T-cell (primary cell): ENCODE measurements around the gene RASSF3. TPM values are rescaled to one million over a fixed set of nuclear protein-coding genes. Genes with fewer than 3 reads are reported as not detected.

ENCODE experiments used
- ATAC-seq, 4 experiments: fragments of 200-7000 bp in 3 of 4; fragments of 150-1000 bp in 1 of 4; cut with Tn5 transposase; replicated peaks in 1 of 4; 1 replicate in 3 of 4; 2 replicates in 1 of 4; pipeline ENCODE4 v1.10.0; 2021; ENCODE audit warnings: moderate library complexity in 3 of 4, mild to moderate bottlenecking in 2 of 4, moderate number of reproducible peaks in 1 of 4
- CTCF ChIA-PET, 2 donors: fragments of 300-600 bp; sonication (Branson Sonifier 250); formaldehyde crosslinking; loops; one replicate each; lab custom pipeline; 2022; ENCODE audit warnings: antibody characterized with exemption in 2 of 2; lab: Charles Lee
- POLR2A ChIA-PET, 2 donors: fragments of 300-600 bp; sonication (Branson Sonifier 250); formaldehyde crosslinking; loops; one replicate each; lab custom pipeline; 2022; ENCODE audit warnings: antibody characterized with exemption in 2 of 2; lab: Charles Lee
- DNase-seq, 35 experiments: peaks; one replicate each; pipeline versions ENCODE4 v3.0.0 to v3.0.0-alpha.2; 2013 to 2023
- H3K27ac ChIP-seq: one replicate; pipeline ENCODE4 v1.5.1; 2013; ENCODE audit warnings: low read length
- H3K27me3 ChIP-seq, 2 experiments: replicated peaks in 1 of 2; 1 replicate in 1 of 2; 2 replicates in 1 of 2; pipeline versions ENCODE4 v1.6.1 to v1.7.0; 2013; ENCODE audit warnings: low read length in 1 of 2, mixed read lengths in 1 of 2; ENCODE audit not compliant: control insufficient read depth in 2 of 2, insufficient read depth in 2 of 2; ENCODE audit errors: extremely low read depth in 1 of 2
- H3K36me3 ChIP-seq, 2 donors: 1 replicate in 1 of 2; 2 replicates in 1 of 2; pipeline versions ENCODE4 v1.6.1 to v1.7.0; 2013; ENCODE audit warnings: low read length in 1 of 2; ENCODE audit not compliant: control insufficient read depth in 2 of 2, insufficient read depth in 1 of 2; ENCODE audit errors: extremely low read depth in 1 of 2
- H3K4me1 ChIP-seq, 2 experiments: 1 replicate in 1 of 2; 2 replicates in 1 of 2; pipeline versions ENCODE4 v1.6.1 to v1.7.0; 2013; ENCODE audit warnings: low read length in 2 of 2, mixed read lengths in 1 of 2; ENCODE audit not compliant: insufficient read depth in 2 of 2, control insufficient read depth in 1 of 2; ENCODE audit errors: extremely low read depth in 1 of 2
- H3K4me3 ChIP-seq, 2 donors: 1 replicate in 1 of 2; 2 replicates in 1 of 2; pipeline versions ENCODE4 v1.5.1 to v1.7.0; 2013; ENCODE audit warnings: mild to moderate bottlenecking in 2 of 2, low read length in 1 of 2, moderate library complexity in 1 of 2; ENCODE audit not compliant: control insufficient read depth in 1 of 2; ENCODE audit errors: extremely low read depth in 1 of 2
- H3K9me3 ChIP-seq: 2 replicates; pipeline ENCODE4 v1.7.0; 2013
- H3K27ac Mint-ChIP-seq, 2 donors: one replicate each; pipeline ENCODE4 v1.8.0; 2020 to 2021; ENCODE audit warnings: mild to moderate bottlenecking in 2 of 2, mixed read lengths in 2 of 2
- H3K27me3 Mint-ChIP-seq, 2 donors: one replicate each; pipeline ENCODE4 v1.8.0; 2021 to 2022; ENCODE audit warnings: mixed read lengths in 2 of 2
- H3K36me3 Mint-ChIP-seq: one replicate; pipeline ENCODE4 v1.8.0; 2021; ENCODE audit warnings: mixed read lengths
- H3K4me1 Mint-ChIP-seq, 3 donors: one replicate each; pipeline ENCODE4 v1.8.0; 2020 to 2022; ENCODE audit warnings: mixed read lengths in 3 of 3, mild to moderate bottlenecking in 1 of 3
- H3K4me3 Mint-ChIP-seq, 3 donors: one replicate each; pipeline ENCODE4 v1.8.0; 2020 to 2022; ENCODE audit warnings: mild to moderate bottlenecking in 3 of 3, mixed read lengths in 3 of 3, moderate library complexity in 3 of 3
- H3K9me3 Mint-ChIP-seq, 3 donors: one replicate each; pipeline ENCODE4 v1.8.0; 2020 to 2022; ENCODE audit warnings: mixed read lengths in 3 of 3
- WGBS: methylation state at CpG from one replicate; pipeline ENCODE4 v1.1.5; 2013; ENCODE audit warnings: missing lambda C conversion rate; ENCODE audit not compliant: insufficient coverage; 5-methylcytosine and 5-hydroxymethylcytosine counted together
- total RNA-seq, 35 experiments: library from RNA in 6 of 35; stranded (reverse) in 6 of 35; fragments of 120-200 nt in 1 of 35; gene quantifications; one replicate each; pipeline versions ENCODE4 v1.2.1 to v1.2.4 and lab custom pipeline; 2013 to 2026

Gene RASSF3
- total RNA-seq, 5 donors from 2014 or later (not counting 1 experiment from before 2014, with no cell fraction given), result 113 to 167 (median 149) TPM

- H3K4me3 Mint-ChIP-seq, result peak overlapping the region in 2 of 3 donors; percentile 41 to 57
- peaks cover 51 to 55% (median 54%) of the 10 kb centered on the region in 3 donors for H3K4me1 Mint-ChIP-seq
- Histone ChIP-seq H3K9me3 (no peaks in the 10 kb centered on the region), H3K4me1 (peaks cover 21 to 35% of the 10 kb centered on the region in 2 experiments), H3K36me3 (peaks cover 0 to 22% of the 10 kb centered on the region in 2 donors), H3K27ac (peak overlapping the region; percentile 13), H3K4me3 (no peak overlapping the region), H3K27me3 (no peaks in the 10 kb centered on the region)
- no CpG with 5 or more reads among the region's 1 CpG for WGBS
- H3K36me3 Mint-ChIP-seq, result peaks cover 28% of the 10 kb centered on the region
- no peaks in the 10 kb centered on the region for H3K27me3 Mint-ChIP-seq
- CTCF ChIA-PET, result interaction anchor here (0.5 to 5.4 kb wide), 5 partner anchors 11 to 186 kb away, joined by 3 to 28 read pairs (median 3); no protein-coding TSS in a partner anchor
- POLR2A ChIA-PET, result no interaction called here
- H3K9me3 Mint-ChIP-seq, result no peaks in the 10 kb centered on the region
- peak in 2 of 4 experiments; percentile 20 to 28 for ATAC-seq
- peak overlapping the region; percentile 83 to 87 for H3K27ac Mint-ChIP-seq
- no peak for DNase-seq
Observed at GRCh38 chr12:64700532-64700931, 90.2 kb downstream of the RASSF3 start.

DNA sequence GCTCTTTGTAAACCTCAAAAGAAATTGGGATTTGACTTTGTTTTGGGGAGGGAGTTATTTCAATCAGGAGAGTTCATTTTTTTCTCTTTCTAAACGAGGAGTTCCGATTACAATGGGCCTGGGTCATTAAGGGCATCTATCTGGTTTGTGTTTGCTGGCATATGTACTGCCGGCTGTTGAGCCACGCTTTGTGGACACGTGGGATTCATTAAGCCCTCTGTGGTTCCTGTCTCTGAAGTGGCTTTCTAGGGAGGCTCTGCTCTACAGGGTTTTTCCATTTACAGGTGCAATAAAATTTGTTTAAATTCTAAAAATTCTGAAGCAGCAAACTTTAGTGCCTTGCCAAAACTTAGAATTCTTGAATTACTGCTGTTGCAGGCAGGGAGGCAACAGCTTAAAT, 91.0 kb downstream of the RASSF3 start:
- DNase-seq, result peak in 1 of 35 experiments; percentile 44
- ChIA-PET CTCF (interaction anchor here (0.6 to 5.4 kb wide), 5 partner anchors 12 to 210 kb away, joined by 3 to 28 read pairs (median 3); no protein-coding TSS in a partner anchor), POLR2A (no interaction called here)
- no peaks in the 10 kb centered on the region for H3K27me3 ChIP-seq
- H3K4me1 ChIP-seq, result peaks cover 15 to 29% of the 10 kb centered on the region in 2 experiments
- Mint-ChIP-seq H3K9me3 (no peaks in the 10 kb centered on the region), H3K4me1 (peaks cover 43 to 52% (median 47%) of the 10 kb centered on the region in 3 donors), H3K27ac (peak overlapping the region; percentile 83 to 87), H3K27me3 (no peaks in the 10 kb centered on the region), H3K36me3 (peaks cover 26% of the 10 kb centered on the region), H3K4me3 (peak overlapping the region; percentile 32 to 57 (median 41))
- WGBS, result 30% methylated on average over 2 of the region's 5 CpGs
- peaks cover 0 to 22% of the 10 kb centered on the region in 2 donors for H3K36me3 ChIP-seq
- ATAC-seq, result no peak
- H3K27ac ChIP-seq, result peak overlapping the region; percentile 13
- no peaks in the 10 kb centered on the region for H3K9me3 ChIP-seq
- no peak overlapping the region for H3K4me3 ChIP-seq

- CTCF ChIA-PET, result interaction anchor here in 1 of 2 donors (0.5 kb wide), 1 partner anchor 63 kb away, joined by 3 read pairs; no protein-coding TSS in a partner anchor
- Histone ChIP-seq H3K4me1 (peaks cover 0 to 6% of the 10 kb centered on the region in 2 experiments), H3K27ac (no peak overlapping the region), H3K36me3 (peaks cover 4 to 14% of the 10 kb centered on the region in 2 donors), H3K4me3 (no peak overlapping the region), H3K27me3 (no peaks in the 10 kb centered on the region), H3K9me3 (no peaks in the 10 kb centered on the region)
- Mint-ChIP-seq H3K9me3 (no peaks in the 10 kb centered on the region), H3K27me3 (no peaks in the 10 kb centered on the region), H3K36me3 (peaks cover 26% of the 10 kb centered on the region), H3K4me1 (peaks cover 8 to 16% (median 9%) of the 10 kb centered on the region in 3 donors), H3K27ac (peak overlapping the region in 1 of 2 donors; percentile 35), H3K4me3 (no peak overlapping the region)
- no peak for DNase-seq
- POLR2A ChIA-PET, result interaction anchor here in 1 of 2 donors (0.6 kb wide), 1 partner anchor 56 kb away, joined by 10 read pairs; no protein-coding TSS in a partner anchor
- 81% methylated on average over 3 of the region's 3 CpGs for WGBS
- no peak for ATAC-seq
Observed at GRCh38 chr12:64706306-64706705, 96.0 kb downstream of the RASSF3 start.

DNA sequence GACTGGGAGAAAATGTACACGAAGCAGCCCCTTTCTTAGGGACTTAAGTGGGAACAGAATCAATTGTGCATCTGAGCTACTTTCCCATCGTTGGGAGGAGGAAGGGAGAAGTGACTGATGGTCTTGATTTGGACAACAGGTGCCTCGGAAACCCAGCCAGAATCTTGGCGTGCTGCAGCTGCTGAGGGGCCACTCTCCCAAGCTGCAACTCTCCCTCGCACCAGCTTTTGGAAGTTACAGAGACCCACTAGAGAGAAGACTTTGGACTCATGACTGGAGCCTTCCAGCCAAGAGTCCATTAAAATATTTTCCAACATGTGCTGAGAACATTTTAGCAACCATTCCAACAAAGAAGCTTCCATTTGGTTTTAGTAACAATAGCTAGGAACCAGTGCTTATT, 96.6 kb downstream of the RASSF3 start:
- ATAC-seq (no peak), DNase-seq (no peak)
- H3K4me1 Mint-ChIP-seq, result peaks cover 4 to 12% (median 5%) of the 10 kb centered on the region in 3 donors
- ChIA-PET CTCF (interaction anchor here (0.5 to 1.7 kb wide), 5 partner anchors 64 to 989 kb away, joined by 3 to 5 read pairs (median 3); no protein-coding TSS in a partner anchor), POLR2A (interaction anchor here in 1 of 2 donors (0.6 kb wide), 1 partner anchor 56 kb away, joined by 10 read pairs; no protein-coding TSS in a partner anchor)
- no peaks in the 10 kb centered on the region for H3K27me3 Mint-ChIP-seq
- Histone ChIP-seq H3K9me3 (no peaks in the 10 kb centered on the region), H3K4me1 (peaks cover 0 to 2% of the 10 kb centered on the region in 2 experiments), H3K27me3 (no peaks in the 10 kb centered on the region), H3K4me3 (no peak overlapping the region), H3K27ac (no peak overlapping the region), H3K36me3 (peaks cover 4 to 14% of the 10 kb centered on the region in 2 donors)
- peaks cover 29% of the 10 kb centered on the region for H3K36me3 Mint-ChIP-seq
- WGBS, result 94% methylated on average over 4 of the region's 5 CpGs
- no peak overlapping the region for H3K4me3 Mint-ChIP-seq
- H3K9me3 Mint-ChIP-seq, result no peaks in the 10 kb centered on the region
- peak overlapping the region in 1 of 2 donors; percentile 35 for H3K27ac Mint-ChIP-seq

DNA sequence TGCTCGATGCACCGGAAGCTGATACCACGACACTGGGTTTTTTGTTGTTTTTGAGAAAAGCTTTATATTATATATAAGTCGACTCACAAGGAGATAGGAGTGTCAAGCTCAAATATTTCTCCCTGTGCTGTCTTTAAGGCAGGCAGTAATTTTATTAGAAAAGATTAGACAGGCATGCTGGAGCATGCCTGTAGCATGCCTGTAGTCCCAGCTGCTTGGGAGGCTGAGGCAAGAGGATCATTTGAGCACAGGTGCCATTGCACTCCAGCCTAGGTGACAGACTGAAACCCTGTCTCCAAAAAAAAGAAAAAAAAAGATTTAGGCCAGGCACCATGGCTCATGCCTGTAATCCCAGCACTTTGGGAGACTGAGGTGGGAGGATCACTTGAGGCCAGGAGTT, 97.1 kb downstream of the RASSF3 start:
- Histone ChIP-seq H3K4me3 (no peak overlapping the region), H3K27me3 (no peaks in the 10 kb centered on the region), H3K36me3 (peaks cover 4 to 14% of the 10 kb centered on the region in 2 donors), H3K4me1 (no peaks in the 10 kb centered on the region), H3K9me3 (no peaks in the 10 kb centered on the region), H3K27ac (no peak overlapping the region)
- ChIA-PET POLR2A (interaction anchor here in 1 of 2 donors (0.6 kb wide), 2 partner anchors 26 to 50 kb away, joined by 3 read pairs; no protein-coding TSS in a partner anchor), CTCF (interaction anchor here (0.5 to 1.7 kb wide), 4 partner anchors 89 to 990 kb away, joined by 3 to 5 read pairs (median 4); no protein-coding TSS in a partner anchor)
- Mint-ChIP-seq H3K9me3 (no peaks in the 10 kb centered on the region), H3K4me1 (peaks cover under 1 to 7% (median 5%) of the 10 kb centered on the region in 3 donors), H3K4me3 (no peak overlapping the region), H3K36me3 (peaks cover 27% of the 10 kb centered on the region), H3K27ac (no peak overlapping the region), H3K27me3 (no peaks in the 10 kb centered on the region)
- WGBS, result no CpG with 5 or more reads among the region's 4 CpGs
- ATAC-seq (no peak), DNase-seq (no peak)

DNA sequence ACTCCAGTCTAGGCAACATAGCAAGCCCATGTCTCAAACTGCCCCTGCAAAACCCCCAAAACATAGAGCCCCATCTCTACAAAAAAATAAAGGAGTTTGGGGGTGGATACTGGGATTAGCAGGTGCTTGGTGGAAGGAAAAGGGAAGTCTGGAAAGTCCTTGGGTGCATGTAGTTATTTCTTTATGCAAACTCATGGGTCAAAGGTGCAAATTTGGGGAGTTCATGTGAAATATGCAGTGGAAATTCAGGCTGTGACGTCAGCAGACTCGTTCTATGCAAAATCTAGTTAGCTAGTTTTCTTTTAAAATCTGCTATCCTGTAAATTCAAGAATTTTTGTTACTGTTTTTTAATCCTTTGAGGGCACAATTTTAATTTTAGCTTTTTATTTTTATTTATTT, 97.6 kb downstream of the RASSF3 start:
- H3K36me3 ChIP-seq, result peaks cover 4 to 14% of the 10 kb centered on the region in 2 donors
- no peaks in the 10 kb centered on the region for H3K4me1 ChIP-seq
- ATAC-seq (no peak), DNase-seq (no peak)
- Mint-ChIP-seq H3K4me3 (no peak overlapping the region), H3K36me3 (peaks cover 29% of the 10 kb centered on the region), H3K9me3 (no peaks in the 10 kb centered on the region), H3K27ac (no peak overlapping the region), H3K27me3 (no peaks in the 10 kb centered on the region), H3K4me1 (peaks cover 2 to 5% (median 4%) of the 10 kb centered on the region in 3 donors)
- H3K27me3 ChIP-seq, result no peaks in the 10 kb centered on the region
- POLR2A ChIA-PET, result interaction anchor here in 1 of 2 donors (0.6 kb wide), 3 partner anchors 26 to 86 kb away, joined by 3 read pairs; no protein-coding TSS in a partner anchor
- no peak overlapping the region for H3K4me3 ChIP-seq
- no peak overlapping the region for H3K27ac ChIP-seq
- CTCF ChIA-PET, result interaction anchor here in 1 of 2 donors (1.7 kb wide), 1 partner anchor 158 kb away, joined by 5 read pairs; no protein-coding TSS in a partner anchor
- no CpG with 5 or more reads among the region's 2 CpGs for WGBS
- H3K9me3 ChIP-seq, result no peaks in the 10 kb centered on the region
